ENCODE results near the gene KRTAP6-2. TPM values are rescaled to one million over a fixed set of nuclear protein-coding genes. Genes with fewer than 3 reads are reported as not detected.

KRTAP6-2 gene
- polyA plus RNA-seq, 1 of the 3 experiments (the other 2 are of a cell fraction), result not detected

- no peak for TF ChIP-seq IRF3 (IDR thresholded peaks at IDR 0.05; ENCODE audit: low read depth, low read length)
These were observed 13.4 kb upstream of the KRTAP6-2 start (continued) for GRCh38 chr21:30612132-30612531.

- Histone ChIP-seq H3K36me3 (replicated peaks in 1 of 2; ENCODE audit: control insufficient read depth in 1 of 2, insufficient read depth in 2 of 2, low read length in 1 of 2) (no peaks in the 10 kb centered on the region), H3K27me3 (ENCODE audit: insufficient read depth) (no peaks in the 10 kb centered on the region), H2AFZ (ENCODE audit: low read depth) (no peak overlapping the region), H3F3A (replicated peaks; ENCODE audit: insufficient read depth) (no peaks in the 10 kb centered on the region), H3K9me3 (no peaks in the 10 kb centered on the region), H3K4me2 (no peak overlapping the region), H3K79me2 (ENCODE audit: insufficient read depth) (no peaks in the 10 kb centered on the region), H3K4me3 (ENCODE audit: low read depth in 2 of 2, low read length in 1 of 2) (no peak overlapping the region), H4K20me1 (ENCODE audit: insufficient read depth) (no peaks in the 10 kb centered on the region), H3K9me2 (no peaks in the 10 kb centered on the region), H3K4me1 (ENCODE audit: control insufficient read depth in 1 of 2, insufficient read depth in 2 of 2, low read depth in 1 of 2, low read length in 1 of 2) (no peaks in the 10 kb centered on the region), H3K9ac (no peak overlapping the region), H3K27ac (ENCODE audit: low read depth in 2 of 2, low read length in 1 of 2) (no peak overlapping the region)
- DNase-seq, result no peak
- CTCF ChIA-PET, result no interaction called here
- WGBS (ENCODE audit: low lambda C conversion rate), result 0% methylated on average over 2 of the region's 2 CpGs
- POLR2A ChIA-PET, result no interaction called here
- TF ChIP-seq EP300 (IDR thresholded peaks at IDR 0.05; ENCODE audit: borderline replicate concordance in 1 of 2, low read depth in 1 of 2, low read length in 1 of 2) (no peak), CTCF (IDR thresholded peaks at IDR 0.05) (peak; percentile 21; the same call in 1 of the 2 replicates)
These were observed 7.3 kb upstream of the KRTAP6-2 start for GRCh38 chr21:30605968-30606367.

- H3K9me2 ChIP-seq, result no peaks in the 10 kb centered on the region
- no peak for DNase-seq
- 4% methylated on average over 1 of the region's 1 CpG for WGBS (ENCODE audit: low lambda C conversion rate)
- CTCF ChIA-PET, result interaction anchor here (0.6 to 1.0 kb wide), 2 partner anchors 9 to 48 kb away, joined by 3 read pairs; no protein-coding TSS in a partner anchor
- H3K4me1 ChIP-seq (ENCODE audit: control insufficient read depth in 1 of 2, insufficient read depth in 2 of 2, low read depth in 1 of 2, low read length in 1 of 2), result no peaks in the 10 kb centered on the region
- H3K27ac ChIP-seq (ENCODE audit: low read depth in 2 of 2, low read length in 1 of 2), result no peak within 1 kb of the TSS
- POLR2A ChIA-PET, result no interaction called here
- no peak within 1 kb of the TSS for H3K9ac ChIP-seq
- no peak within 1 kb of the TSS for H3K4me2 ChIP-seq
- H3K79me2 ChIP-seq (ENCODE audit: insufficient read depth), result no peaks in the 10 kb centered on the region
- H2AFZ ChIP-seq (ENCODE audit: low read depth), result no peak within 1 kb of the TSS
- no peak within 1 kb of the TSS for H3K4me3 ChIP-seq (ENCODE audit: low read depth in 2 of 2, low read length in 1 of 2)
- H3K27me3 ChIP-seq (ENCODE audit: insufficient read depth), result no peaks in the 10 kb centered on the region
- H3K9me3 ChIP-seq, result no peaks in the 10 kb centered on the region
- H4K20me1 ChIP-seq (ENCODE audit: insufficient read depth), result no peaks in the 10 kb centered on the region
- H3K36me3 ChIP-seq (replicated peaks in 1 of 2; ENCODE audit: control insufficient read depth in 1 of 2, insufficient read depth in 2 of 2, low read length in 1 of 2), result no peaks in the 10 kb centered on the region
- H3F3A ChIP-seq (replicated peaks; ENCODE audit: insufficient read depth), result no peaks in the 10 kb centered on the region
- TF ChIP-seq CTCF (IDR thresholded peaks at IDR 0.05) (no peak), FOSL2 (IDR thresholded peaks at IDR 0.05; ENCODE audit: borderline replicate concordance, low read depth) (no peak), RFX5 (IDR thresholded peaks at IDR 0.05; ENCODE audit: low read length) (no peak), FOXJ3 (CRISPR knock-in tag; IDR thresholded peaks at IDR 0.05) (no peak), EP300 (IDR thresholded peaks at IDR 0.05; ENCODE audit: borderline replicate concordance in 1 of 2, low read depth in 1 of 2, low read length in 1 of 2) (no peak), MAX (IDR thresholded peaks at IDR 0.05; ENCODE audit: low read depth) (no peak), REST (IDR thresholded peaks at IDR 0.05; ENCODE audit: low read depth, low read length) (no peak), USF2 (IDR thresholded peaks at IDR 0.05; ENCODE audit: borderline replicate concordance, low read depth, low read length) (no peak), FOXM1 (IDR thresholded peaks at IDR 0.05; ENCODE audit: low read depth) (no peak), MEF2A (IDR thresholded peaks at IDR 0.05; ENCODE audit: borderline replicate concordance, low read depth) (no peak), NRF1 (IDR thresholded peaks at IDR 0.05; ENCODE audit: low read depth, low read length) (no peak), RAD21 (IDR thresholded peaks at IDR 0.05; ENCODE audit: low read length) (no peak), RXRA (IDR thresholded peaks at IDR 0.05; ENCODE audit: borderline replicate concordance, low read depth) (no peak)
These were observed 2.1 kb upstream of the KRTAP6-2 start, which contains the start of gene KRTAP22-1 for GRCh38 chr21:30600787-30601186. KRTAP22-1 (plus strand) TSS chr21:30601087.
